ENCODE measurements around the gene KCNMB2. TPM values are rescaled to one million over a fixed set of nuclear protein-coding genes. Genes with fewer than 3 reads are reported as not detected.

KCNMB2 gene
- not detected in 2 replicates for total RNA-seq

GRCh38 chr3:178536211-178537079 is at the start of gene KCNMB2:
KCNMB2 (plus strand) TSS chr3:178536436.

